CD4-positive, alpha-beta memory T cell (primary cell): ENCODE measurements around the gene GRK6. TPM values are rescaled to one million over a fixed set of nuclear protein-coding genes. Genes with fewer than 3 reads are reported as not detected.

Experiments used
- CTCF ChIA-PET: fragments of 350-600 bp; sonication (Branson Sonifier 250); formaldehyde crosslinking; loops from one replicate; lab custom pipeline; 2021; ENCODE audit warnings: inconsistent platforms; ENCODE audit not compliant: partially characterized antibody; lab: Charles Lee
- POLR2A ChIA-PET: fragments of 350-600 bp; sonication (Branson Sonifier 250); formaldehyde crosslinking; loops from one replicate; lab custom pipeline; 2021; ENCODE audit not compliant: partially characterized antibody; lab: Charles Lee
- DNase-seq, 5 donors: peaks; one replicate each; pipeline versions ENCODE4 v3.0.0 to v3.0.0-alpha.2; 2020 to 2022; ENCODE audit warnings: mixed read lengths in 1 of 5
- H3K27ac ChIP-seq: one replicate; pipeline ENCODE4 v1.7.0; 2013; ENCODE audit warnings: low read depth, low read length
- H3K27me3 ChIP-seq: 2 replicates; pipeline ENCODE4 v1.7.0; 2013; ENCODE audit warnings: mild to moderate bottlenecking, low read length, moderate library complexity; ENCODE audit not compliant: insufficient read depth
- H3K36me3 ChIP-seq: 2 replicates; pipeline ENCODE4 v1.7.0; 2013; ENCODE audit warnings: mild to moderate bottlenecking, low read length, moderate library complexity; ENCODE audit not compliant: insufficient read depth
- H3K4me1 ChIP-seq: 2 replicates; pipeline ENCODE4 v1.7.0; 2013; ENCODE audit warnings: mild to moderate bottlenecking, low read length, moderate library complexity; ENCODE audit not compliant: insufficient read depth
- H3K4me3 ChIP-seq, 2 donors: one replicate each; pipeline ENCODE4 v1.7.0; 2013; ENCODE audit warnings: low read length in 2 of 2, mild to moderate bottlenecking in 1 of 2
- H3K9me3 ChIP-seq, 2 donors: one replicate each; pipeline ENCODE4 v1.7.0; 2013; ENCODE audit warnings: low read length in 2 of 2, control low read depth in 1 of 2; ENCODE audit not compliant: control insufficient read depth in 1 of 2
- H3K27ac Mint-ChIP-seq, 7 donors: one replicate each; pipeline ENCODE4 v1.8.0; 2020 to 2021; ENCODE audit warnings: mixed read lengths in 7 of 7, mild to moderate bottlenecking in 6 of 7, inconsistent platforms in 3 of 7, moderate library complexity in 3 of 7
- H3K27me3 Mint-ChIP-seq, 2 donors: one replicate each; pipeline ENCODE4 v1.8.0; 2020 to 2021; ENCODE audit warnings: mixed read lengths in 2 of 2
- H3K36me3 Mint-ChIP-seq, 2 donors: one replicate each; pipeline ENCODE4 v1.8.0; 2020 to 2021; ENCODE audit warnings: mixed read lengths in 2 of 2, inconsistent platforms in 1 of 2, mild to moderate bottlenecking in 1 of 2
- H3K4me1 Mint-ChIP-seq, 4 donors: one replicate each; pipeline ENCODE4 v1.8.0; 2020 to 2021; ENCODE audit warnings: mixed read lengths in 4 of 4, mild to moderate bottlenecking in 1 of 4
- H3K4me3 Mint-ChIP-seq, 8 donors: one replicate each; pipeline ENCODE4 v1.8.0; 2020 to 2021; ENCODE audit warnings: mixed read lengths in 8 of 8, mild to moderate bottlenecking in 7 of 8, moderate library complexity in 6 of 8, inconsistent platforms in 3 of 8
- H3K9me3 Mint-ChIP-seq, 8 donors: one replicate each; pipeline ENCODE4 v1.8.0; 2020 to 2021; ENCODE audit warnings: mixed read lengths in 8 of 8, mild to moderate bottlenecking in 5 of 8, inconsistent platforms in 3 of 8, moderate library complexity in 1 of 8
- intact Hi-C: fragments of 100-400 bp; cut with micrococcal nuclease; formaldehyde crosslinking; loops from one replicate; pipeline ENCODE4 v1.15.1; 2023
- polyA plus RNA-seq, 2 donors: library from polyadenylated mRNA; unstranded; fragments of 300-500 nt; fragmentation: Illumina TruSeq; gene quantifications; one replicate each; pipeline ENCODE4 v1.2.3, GENCODE V29; 2021
- total RNA-seq, 2 experiments: library from RNA; stranded (reverse); gene quantifications; one replicate each; pipeline ENCODE4 v1.2.3, GENCODE V29; 2021

GRK6 gene
- total and polyA plus RNA-seq, 4 experiments from 2014 or later: 72.4 to 203 (median 190) TPM

DNA sequence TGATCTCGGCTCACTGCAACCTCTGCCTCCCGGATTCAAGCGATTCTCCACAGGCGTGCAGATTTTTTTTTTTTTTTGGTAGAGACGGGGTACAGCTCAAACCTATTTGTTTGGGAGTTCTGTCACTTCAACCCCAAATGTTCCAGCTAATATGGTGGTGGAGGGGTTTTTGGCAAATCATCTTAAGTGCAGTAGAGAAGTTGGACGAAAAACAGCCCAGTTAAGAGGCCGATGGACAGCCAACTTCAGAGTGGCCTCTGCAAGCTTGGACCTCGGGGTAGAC lies 19.4 kb downstream of the GRK6 start:
- DNase-seq: peak in 3 of 5 donors; percentile 30 to 39 (median 35)
- no peaks in the 10 kb centered on the region for H3K27me3 Mint-ChIP-seq
- POLR2A ChIA-PET: interaction anchor here (0.8 to 20.7 kb wide), 15 partner anchors 8 to 137 kb away, joined by 3 to 1171 read pairs (median 22); partner anchors contain the start of genes F12, GRK6, LMAN2 and PDLIM7

DNA sequence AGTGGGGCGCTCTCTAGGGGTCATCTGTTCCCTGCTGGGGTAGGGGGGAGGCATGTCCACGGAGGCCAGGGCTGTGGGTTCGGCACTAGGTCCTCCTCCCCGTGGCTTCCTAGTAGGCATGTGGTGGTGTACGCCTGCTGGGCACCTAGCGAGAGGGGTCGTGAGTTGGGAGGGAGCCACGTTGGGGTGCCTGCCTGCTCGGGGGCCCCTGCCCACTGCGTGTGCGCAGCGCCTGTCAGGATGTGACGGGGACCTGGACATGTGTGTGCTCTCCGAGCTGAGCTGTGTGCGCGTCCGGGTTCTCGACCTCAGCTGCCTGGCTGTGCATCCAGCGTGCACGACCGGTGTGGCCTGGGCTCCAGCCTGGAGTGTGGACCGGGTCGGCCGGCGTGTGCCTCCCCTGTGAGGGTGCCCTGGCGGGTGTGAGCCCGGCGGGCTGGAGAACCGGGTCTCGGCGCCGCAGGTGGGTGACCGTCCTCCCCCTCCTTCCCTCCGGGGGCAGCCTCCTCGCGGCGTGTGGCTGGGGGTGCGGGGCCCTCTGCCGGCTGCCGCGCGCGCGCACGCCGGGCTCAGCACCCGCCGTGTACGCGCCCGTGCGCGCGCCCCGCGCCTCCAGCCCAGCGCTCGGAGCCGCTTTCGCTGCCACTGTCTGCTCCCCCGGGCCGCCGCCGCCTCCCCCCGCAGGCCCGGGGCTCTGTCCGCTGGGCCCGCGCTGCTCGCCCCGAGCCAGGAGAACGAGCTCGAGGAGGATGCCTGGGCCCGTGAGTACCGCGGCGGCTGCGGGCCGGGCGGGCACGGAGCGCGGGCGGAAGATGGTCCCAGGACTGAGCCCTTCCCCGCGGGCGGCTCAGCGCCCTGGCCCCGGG lies 20.0 kb downstream of the GRK6 start, which contains the start of gene PRR7:
Gene PRR7 (plus strand): TSS at position 615 of the 866 bp plus-strand sequence. CDS start 8,254 bp downstream, outside the sequence.
- POLR2A ChIA-PET: interaction anchor here (0.6 to 20.7 kb wide), 18 partner anchors 8 to 137 kb away, joined by 3 to 1171 read pairs (median 7); partner anchors contain the start of genes DDX41, F12, GRK6 and LMAN2
- no peaks in the 10 kb centered on the region for H3K9me3 ChIP-seq
- Mint-ChIP-seq H3K27me3 (no peaks in the 10 kb centered on the region), H3K4me1 (peaks cover 25 to 53% (median 41%) of the 10 kb centered on the region in 4 donors), H3K4me3 (peak within 1 kb of the TSS; percentile 81 to 90 (median 85)), H3K27ac (peak within 1 kb of the TSS; percentile 95 to 99 (median 97)), H3K36me3 (peaks cover 0 to 25% of the 10 kb centered on the region in 2 donors), H3K9me3 (peaks cover 0 to 4% (median 0%) of the 10 kb centered on the region in 8 donors)
- peak within 1 kb of the TSS in 1 of 2 donors; percentile 50 for H3K4me3 ChIP-seq
- CTCF ChIA-PET: interaction anchor here (1.0 to 26.1 kb wide), 7 partner anchors 8 to 333 kb away, joined by 4 to 821 read pairs (median 49); partner anchors contain the start of genes F12, GRK6 and PFN3
- H3K36me3 ChIP-seq: peaks cover 8% of the 10 kb centered on the region
- DNase-seq: peak; percentile 77 to 85 (median 82)
- intact Hi-C loops: loop anchor here (1.0 to 2.0 kb wide), 3 partner anchors 8 to 44 kb away; partner anchors contain the start of gene GRK6
- no peaks in the 10 kb centered on the region for H3K27me3 ChIP-seq
- peak within 1 kb of the TSS; percentile 94 for H3K27ac ChIP-seq
- peaks cover 51% of the 10 kb centered on the region for H3K4me1 ChIP-seq

More for the DNA sequence above, 19.4 kb downstream of the GRK6 start:
- intact Hi-C loops: loop anchor here (1.0 to 2.0 kb wide), 3 partner anchors 8 to 43 kb away; partner anchors contain the start of gene GRK6
- Mint-ChIP-seq H3K4me3 (peak overlapping the region; percentile 81 to 90 (median 85)), H3K27ac (peak overlapping the region; percentile 95 to 99 (median 97)), H3K36me3 (peaks cover 0 to 27% of the 10 kb centered on the region in 2 donors), H3K9me3 (peaks cover 0 to 4% (median 0%) of the 10 kb centered on the region in 8 donors), H3K4me1 (peaks cover 25 to 55% (median 41%) of the 10 kb centered on the region in 4 donors)
- H3K9me3 ChIP-seq: no peaks in the 10 kb centered on the region
- CTCF ChIA-PET: interaction anchor here (1.3 to 26.1 kb wide), 7 partner anchors 9 to 333 kb away, joined by 3 to 821 read pairs (median 49); partner anchors contain the start of genes F12, GRK6, PFN3 and PRELID1
- H3K27ac ChIP-seq: peak overlapping the region; percentile 94
- H3K4me3 ChIP-seq: peak overlapping the region in 1 of 2 donors; percentile 50
- H3K4me1 ChIP-seq: peaks cover 57% of the 10 kb centered on the region
- peaks cover 14% of the 10 kb centered on the region for H3K36me3 ChIP-seq
- no peaks in the 10 kb centered on the region for H3K27me3 ChIP-seq

GRCh38 chr5:177447066-177447610 lies 20.7 kb downstream of the GRK6 start:
- Histone ChIP-seq H3K36me3 (peaks cover 3% of the 10 kb centered on the region), H3K9me3 (no peaks in the 10 kb centered on the region), H3K27ac (peak overlapping the region; percentile 94), H3K27me3 (no peaks in the 10 kb centered on the region), H3K4me3 (peak overlapping the region in 1 of 2 donors; percentile 27), H3K4me1 (peaks cover 48% of the 10 kb centered on the region)
- Mint-ChIP-seq H3K9me3 (peaks cover 0 to 4% (median 0%) of the 10 kb centered on the region in 8 donors), H3K36me3 (peaks cover 0 to 20% of the 10 kb centered on the region in 2 donors), H3K4me1 (peaks cover 27 to 54% (median 45%) of the 10 kb centered on the region in 4 donors), H3K27me3 (no peaks in the 10 kb centered on the region), H3K4me3 (peak overlapping the region in 3 of 8 donors; percentile 39 to 72 (median 63)), H3K27ac (peak overlapping the region in 2 of 7 donors; percentile 87 to 92)
- DNase-seq: peak; percentile 82 to 89 (median 85)
- ChIA-PET POLR2A (interaction anchor here (0.9 to 20.7 kb wide), 15 partner anchors 8 to 138 kb away, joined by 3 to 1171 read pairs (median 22); partner anchors contain the start of genes F12, GRK6, LMAN2 and PDLIM7), CTCF (interaction anchor here (0.8 to 26.1 kb wide), 6 partner anchors 8 to 131 kb away, joined by 3 to 821 read pairs (median 55); partner anchors contain the start of genes F12, GRK6 and PFN3)
- intact Hi-C loops: loop anchor here (2.0 kb wide), 1 partner anchor 44 kb away; no protein-coding TSS in a partner anchor

GRCh38 chr5:177447611-177448243 lies 21.3 kb downstream of the GRK6 start:
- Mint-ChIP-seq H3K4me1 (peaks cover 25 to 53% (median 42%) of the 10 kb centered on the region in 4 donors), H3K9me3 (peaks cover 0 to 5% (median 0%) of the 10 kb centered on the region in 8 donors), H3K4me3 (peak overlapping the region; percentile 45 to 83 (median 69)), H3K27me3 (no peaks in the 10 kb centered on the region), H3K36me3 (peaks cover 0 to 14% of the 10 kb centered on the region in 2 donors), H3K27ac (peak overlapping the region; percentile 81 to 92 (median 87))
- no peaks in the 10 kb centered on the region for H3K9me3 ChIP-seq
- H3K27me3 ChIP-seq: no peaks in the 10 kb centered on the region
- CTCF ChIA-PET: interaction anchor here (0.8 to 26.1 kb wide), 5 partner anchors 18 to 132 kb away, joined by 3 to 821 read pairs (median 61); partner anchors contain the start of genes F12, GRK6 and PFN3
- peak in 2 of 5 donors; percentile 33 to 59 for DNase-seq
- no peak overlapping the region for H3K4me3 ChIP-seq
- peaks cover 48% of the 10 kb centered on the region for H3K4me1 ChIP-seq
- H3K27ac ChIP-seq: peak overlapping the region; percentile 59
- POLR2A ChIA-PET: interaction anchor here (0.9 to 20.7 kb wide), 14 partner anchors 7 to 138 kb away, joined by 3 to 1171 read pairs (median 22); partner anchors contain the start of genes F12, GRK6, MXD3 and PDLIM7
- intact Hi-C loops: loop anchor here (2.0 kb wide), 1 partner anchor 45 kb away; no protein-coding TSS in a partner anchor
- H3K36me3 ChIP-seq: no peaks in the 10 kb centered on the region

GRCh38 chr5:177448244-177448950 lies 21.9 kb downstream of the GRK6 start:
- ChIA-PET POLR2A (interaction anchor here (0.8 to 20.7 kb wide), 12 partner anchors 6 to 136 kb away, joined by 3 to 1171 read pairs (median 39); partner anchors contain the start of genes F12, GRK6, MXD3 and PFN3), CTCF (interaction anchor here (8.2 to 26.1 kb wide), 3 partner anchors 18 to 58 kb away, joined by 61 to 821 read pairs (median 110); partner anchors contain the start of genes F12, GRK6 and PFN3)
- H3K27me3 Mint-ChIP-seq: no peaks in the 10 kb centered on the region
- H3K27ac Mint-ChIP-seq: peak overlapping the region; percentile 75 to 92 (median 87)
- peaks cover 25 to 55% (median 45%) of the 10 kb centered on the region in 4 donors for H3K4me1 Mint-ChIP-seq
- peaks cover 0 to 6% (median 0%) of the 10 kb centered on the region in 8 donors for H3K9me3 Mint-ChIP-seq
- no peaks in the 10 kb centered on the region for H3K27me3 ChIP-seq
- intact Hi-C loops: no loop called here
- H3K36me3 Mint-ChIP-seq: peaks cover 0 to 12% of the 10 kb centered on the region in 2 donors
- no peaks in the 10 kb centered on the region for H3K9me3 ChIP-seq
- no peak overlapping the region for H3K4me3 ChIP-seq
- peak overlapping the region; percentile 59 for H3K27ac ChIP-seq
- no peak for DNase-seq
- H3K36me3 ChIP-seq: no peaks in the 10 kb centered on the region
- peak overlapping the region; percentile 46 to 83 (median 69) for H3K4me3 Mint-ChIP-seq
- H3K4me1 ChIP-seq: peaks cover 48% of the 10 kb centered on the region
